Activated CD4-positive, alpha-beta T cell treated with anti-CD3 and anti-CD28 coated beads, Interleukin-2, amount 50 U/mL, for 48 hours (primary cell): ENCODE data around the gene RBM27.
"Not testable (repeated sequence)": the region's sequence is repeated elsewhere in the genome, so short reads cannot be mapped to it uniquely, and the experiment has no call there.

Experiments used
- DNase-seq, 2 experiments: peaks; one replicate each; pipeline ENCODE4 v3.0.0-alpha.2; 2020

RBM27 gene

GRCh38 chr5:146206257-146206656 lies 2.9 kb downstream of the RBM27 start:
- no peak for DNase-seq

- DNase-seq: no peak
Observed at GRCh38 chr5:146208916-146209522, 5.6 kb downstream of the RBM27 start.

- no peak for DNase-seq
Observed at GRCh38 chr5:146209714-146210113, 6.3 kb downstream of the RBM27 start.

GRCh38 chr5:146210810-146211209 lies 7.4 kb downstream of the RBM27 start:
- DNase-seq: not testable (repeated sequence)

GRCh38 chr5:146213210-146213826 lies 9.9 kb downstream of the RBM27 start:
- DNase-seq: no peak

- DNase-seq: not testable (repeated sequence)
Observed at GRCh38 chr5:146214881-146215280, 11.5 kb downstream of the RBM27 start.

- no peak for DNase-seq
Observed at GRCh38 chr5:146218168-146218567, 14.8 kb downstream of the RBM27 start.

- no peak for DNase-seq
Observed at GRCh38 chr5:146219243-146219642, 15.8 kb downstream of the RBM27 start.

GRCh38 chr5:146221234-146221633 lies 17.8 kb downstream of the RBM27 start:
- DNase-seq: no peak

GRCh38 chr5:146222005-146222404 lies 18.6 kb downstream of the RBM27 start:
- DNase-seq: no peak

- DNase-seq: no peak
Observed at GRCh38 chr5:146223179-146223578, 19.8 kb downstream of the RBM27 start.

- no peak for DNase-seq
Observed at GRCh38 chr5:146229222-146229621, 25.8 kb downstream of the RBM27 start.

- no peak for DNase-seq
Observed at GRCh38 chr5:146232223-146232622, 28.8 kb downstream of the RBM27 start.

GRCh38 chr5:146233441-146233840 lies 30.0 kb downstream of the RBM27 start:
- DNase-seq: no peak

GRCh38 chr5:146238973-146239372 lies 35.6 kb downstream of the RBM27 start:
- DNase-seq: no peak

GRCh38 chr5:146240951-146241350 lies 37.5 kb downstream of the RBM27 start:
- DNase-seq: no peak

- no peak for DNase-seq
Observed at GRCh38 chr5:146243247-146243646, 39.8 kb downstream of the RBM27 start.

GRCh38 chr5:146248561-146248960 lies 45.2 kb downstream of the RBM27 start:
- no peak for DNase-seq

GRCh38 chr5:146249801-146250200 lies 46.4 kb downstream of the RBM27 start:
- no peak for DNase-seq
